Pons (tissue), 1 donor: ENCODE results near the gene PIBF1.

ENCODE experiments used
- DNase-seq: peaks from one replicate; pipeline ENCODE4 v3.0.0-alpha.2; 2016; ENCODE audit warnings: low spot score

Gene PIBF1

GRCh38 chr13:73061473-73061872 is 279.5 kb downstream of the PIBF1 start:
- DNase-seq = no peak

- DNase-seq = no peak
Measured at GRCh38 chr13:73061876-73062275, 279.9 kb downstream of the PIBF1 start.

- no peak for DNase-seq
Measured at GRCh38 chr13:73062468-73062867, 280.5 kb downstream of the PIBF1 start.

GRCh38 chr13:73063166-73063565 is 281.2 kb downstream of the PIBF1 start:
- DNase-seq = no peak

GRCh38 chr13:73065036-73065435 is 283.1 kb downstream of the PIBF1 start:
- DNase-seq = no peak

- DNase-seq = no peak
Measured at GRCh38 chr13:73065665-73066340, 283.9 kb downstream of the PIBF1 start.
